Thyroid gland (tissue), 4 donors: Measurements from ENCODE around the gene SND1. TPM values are rescaled to one million over a fixed set of nuclear protein-coding genes. Genes with fewer than 3 reads are reported as not detected.

Source experiments
- DNase-seq, 2 donors: peaks; one replicate each; pipeline ENCODE4 v3.0.0-alpha.2; 2019
- H3K27ac ChIP-seq, 3 donors: fragments of 200-600 bp; sonication (generic); 1 replicate in 2 of 3; 2 replicates in 1 of 3; pipeline ENCODE4 v1.5.1; 2016 to 2019; ENCODE audit warnings: mild to moderate bottlenecking in 1 of 3, moderate library complexity in 1 of 3
- H3K27me3 ChIP-seq: fragments of 200-600 bp; sonication (generic); one replicate; pipeline ENCODE4 v1.5.1; 2019
- H3K36me3 ChIP-seq, 2 donors: fragments of 200-600 bp; sonication (generic); one replicate each; pipeline ENCODE4 v1.5.1; 2016 to 2019
- H3K4me1 ChIP-seq, 2 donors: fragments of 200-600 bp; sonication (generic); one replicate each; pipeline ENCODE4 v1.5.1; 2017 to 2019
- H3K4me3 ChIP-seq, 3 donors: fragments of 200-600 bp; sonication (generic); replicated peaks in 1 of 3; 1 replicate in 2 of 3; 2 replicates in 1 of 3; pipeline ENCODE4 v1.5.1; 2016; ENCODE audit warnings: mild to moderate bottlenecking in 1 of 3
- H3K9me3 ChIP-seq: fragments of 200-600 bp; sonication (generic); one replicate; pipeline ENCODE4 v1.5.1; 2017
- POLR2A ChIP-seq, 2 donors: fragments of 450-650 bp; IDR thresholded peaks; one replicate each; pipeline ENCODE4 v1.6.1; 2017; ENCODE audit warnings: antibody characterized with exemption in 2 of 2, mild to moderate bottlenecking in 2 of 2, moderate library complexity in 1 of 2
- WGBS, 2 donors: methylation state at CpG; one replicate each; pipeline ENCODE4 v1.1.5; 2017; 5-methylcytosine and 5-hydroxymethylcytosine counted together
- intact Hi-C: fragments of 100-400 bp; cut with DNase I; formaldehyde crosslinking; loops from one replicate; pipeline ENCODE4 v1.15.1; 2023
- total RNA-seq, 4 donors: library from RNA; depleted of rRNA; stranded (reverse); fragments of >200 nt; gene quantifications; one replicate each; pipeline ENCODE4 v1.2.3, GENCODE V29; 2016
- TF ChIP-seq, protein P1 (sequence below), 6 experiments: fragments of 200-600 bp in 3 of 6; fragments of 450-650 bp in 3 of 6; sonication (generic) in 3 of 6; IDR thresholded peaks; one replicate each; pipeline ENCODE4 v1.5.1; 2016 to 2019; ENCODE audit warnings: antibody characterized with exemption in 6 of 6, mild to moderate bottlenecking in 2 of 6, inconsistent platforms in 1 of 6, moderate library complexity in 1 of 6

Gene SND1
- total RNA-seq, 4 donors from 2014 or later: 126 to 167 (median 144) TPM

DNA sequence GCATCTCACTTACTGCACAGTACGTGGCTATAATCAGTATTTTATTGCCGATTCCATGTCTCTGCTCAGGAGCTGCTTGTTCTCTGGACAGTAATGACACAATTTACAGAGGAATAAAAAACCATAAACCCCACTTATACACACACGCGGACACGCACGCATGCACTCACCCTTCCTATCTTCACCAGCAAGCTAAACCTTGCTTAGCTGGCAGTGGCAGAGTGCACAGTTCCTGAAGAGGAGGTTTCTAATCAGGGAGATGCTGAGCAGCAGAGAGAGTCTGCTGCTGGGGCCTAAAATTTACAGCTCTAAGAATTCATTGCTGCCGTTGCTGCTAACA is 66.3 kb downstream of the SND1 start:
- peaks cover 14 to 20% of the 10 kb centered on the region in 2 donors for H3K36me3 ChIP-seq
- no peak overlapping the region for H3K4me3 ChIP-seq
- TF ChIP-seq, protein P1, sequence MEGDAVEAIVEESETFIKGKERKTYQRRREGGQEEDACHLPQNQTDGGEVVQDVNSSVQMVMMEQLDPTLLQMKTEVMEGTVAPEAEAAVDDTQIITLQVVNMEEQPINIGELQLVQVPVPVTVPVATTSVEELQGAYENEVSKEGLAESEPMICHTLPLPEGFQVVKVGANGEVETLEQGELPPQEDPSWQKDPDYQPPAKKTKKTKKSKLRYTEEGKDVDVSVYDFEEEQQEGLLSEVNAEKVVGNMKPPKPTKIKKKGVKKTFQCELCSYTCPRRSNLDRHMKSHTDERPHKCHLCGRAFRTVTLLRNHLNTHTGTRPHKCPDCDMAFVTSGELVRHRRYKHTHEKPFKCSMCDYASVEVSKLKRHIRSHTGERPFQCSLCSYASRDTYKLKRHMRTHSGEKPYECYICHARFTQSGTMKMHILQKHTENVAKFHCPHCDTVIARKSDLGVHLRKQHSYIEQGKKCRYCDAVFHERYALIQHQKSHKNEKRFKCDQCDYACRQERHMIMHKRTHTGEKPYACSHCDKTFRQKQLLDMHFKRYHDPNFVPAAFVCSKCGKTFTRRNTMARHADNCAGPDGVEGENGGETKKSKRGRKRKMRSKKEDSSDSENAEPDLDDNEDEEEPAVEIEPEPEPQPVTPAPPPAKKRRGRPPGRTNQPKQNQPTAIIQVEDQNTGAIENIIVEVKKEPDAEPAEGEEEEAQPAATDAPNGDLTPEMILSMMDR (IDR thresholded peaks at IDR 0.05): no peak
- TF ChIP-seq POLR2A (IDR thresholded peaks at IDR 0.05): no peak
- peaks cover 3 to 4% of the 10 kb centered on the region in 2 donors for H3K4me1 ChIP-seq
- H3K9me3 ChIP-seq: no peaks in the 10 kb centered on the region
- no peaks in the 10 kb centered on the region for H3K27me3 ChIP-seq
- DNase-seq: no peak
- no peak overlapping the region for H3K27ac ChIP-seq
- intact Hi-C loops: no loop called here
- WGBS, 2 donors: 97 to 99% methylated on average over 7 of the region's 7 CpGs

DNA sequence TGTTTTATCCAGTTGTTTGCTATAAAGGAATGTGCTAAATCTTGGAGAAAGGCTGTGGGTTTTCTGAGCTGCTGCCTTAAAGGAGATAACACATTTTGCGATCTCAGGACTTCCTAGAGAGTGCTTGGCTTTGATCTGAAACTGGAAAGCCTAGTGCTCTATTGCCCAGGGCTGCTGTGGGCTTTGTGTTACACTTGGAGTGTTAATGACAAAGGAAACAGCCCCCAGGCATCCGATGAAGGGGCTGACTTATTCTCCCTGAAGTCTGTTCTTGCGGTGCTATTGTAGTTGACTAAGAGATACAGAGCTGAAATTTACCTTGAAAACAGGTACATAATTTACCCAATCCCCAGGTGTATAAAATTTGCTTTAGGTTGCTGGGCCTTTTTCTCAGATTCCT is 74.5 kb downstream of the SND1 start:
- H3K4me1 ChIP-seq: no peaks in the 10 kb centered on the region
- no peak for DNase-seq
- 76% methylated on average over 3 of the region's 3 CpGs for WGBS, 2 donors
- no peaks in the 10 kb centered on the region for H3K27me3 ChIP-seq
- H3K9me3 ChIP-seq: no peaks in the 10 kb centered on the region
- TF ChIP-seq, protein P1 (IDR thresholded peaks at IDR 0.05): no peak
- no peak for TF ChIP-seq POLR2A (IDR thresholded peaks at IDR 0.05)
- H3K36me3 ChIP-seq: peaks cover 11 to 19% of the 10 kb centered on the region in 2 donors
- no peak overlapping the region for H3K27ac ChIP-seq
- intact Hi-C loops: no loop called here
- H3K4me3 ChIP-seq: no peak overlapping the region

DNA sequence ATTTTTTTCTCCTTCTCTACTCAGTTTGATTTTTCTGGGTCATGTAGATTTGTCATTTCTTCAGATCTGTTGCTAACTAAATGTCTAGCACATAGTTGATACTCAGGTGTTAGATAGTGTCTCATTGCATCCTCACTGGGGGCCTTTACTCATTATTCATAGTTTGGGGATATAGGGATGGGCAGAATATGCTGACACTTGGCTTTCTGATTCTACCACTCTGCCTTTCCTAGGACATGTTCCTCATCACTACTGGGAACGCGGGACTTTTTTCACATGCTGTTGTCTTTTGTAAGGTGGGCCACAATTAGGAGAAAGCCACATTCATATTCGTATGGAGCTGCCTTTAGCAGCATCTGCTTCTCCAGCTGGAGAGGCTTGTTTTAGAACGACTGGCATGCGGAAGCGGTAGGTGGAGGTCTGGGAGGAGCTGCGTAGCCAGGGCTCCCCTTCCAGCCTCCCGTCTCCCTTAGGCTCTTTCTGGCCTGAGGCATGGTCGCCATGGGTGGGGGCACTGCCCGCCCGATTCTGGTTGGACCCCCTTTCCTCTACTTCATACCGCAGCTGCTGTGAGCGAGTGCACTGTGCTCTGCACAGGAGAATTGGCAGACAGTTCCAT is 78.8 kb downstream of the SND1 start:
- H3K27ac ChIP-seq: no peak overlapping the region
- no peak for DNase-seq
- peaks cover 4 to 6% of the 10 kb centered on the region in 2 donors for H3K36me3 ChIP-seq
- intact Hi-C loops: no loop called here
- TF ChIP-seq POLR2A (IDR thresholded peaks at IDR 0.05): no peak
- TF ChIP-seq, protein P1 (IDR thresholded peaks at IDR 0.05): no peak
- 90 to 94% methylated on average over 13 of the region's 13 CpGs for WGBS, 2 donors
- H3K9me3 ChIP-seq: no peaks in the 10 kb centered on the region
- H3K4me1 ChIP-seq: no peaks in the 10 kb centered on the region
- H3K27me3 ChIP-seq: no peaks in the 10 kb centered on the region
- H3K4me3 ChIP-seq: no peak overlapping the region

DNA sequence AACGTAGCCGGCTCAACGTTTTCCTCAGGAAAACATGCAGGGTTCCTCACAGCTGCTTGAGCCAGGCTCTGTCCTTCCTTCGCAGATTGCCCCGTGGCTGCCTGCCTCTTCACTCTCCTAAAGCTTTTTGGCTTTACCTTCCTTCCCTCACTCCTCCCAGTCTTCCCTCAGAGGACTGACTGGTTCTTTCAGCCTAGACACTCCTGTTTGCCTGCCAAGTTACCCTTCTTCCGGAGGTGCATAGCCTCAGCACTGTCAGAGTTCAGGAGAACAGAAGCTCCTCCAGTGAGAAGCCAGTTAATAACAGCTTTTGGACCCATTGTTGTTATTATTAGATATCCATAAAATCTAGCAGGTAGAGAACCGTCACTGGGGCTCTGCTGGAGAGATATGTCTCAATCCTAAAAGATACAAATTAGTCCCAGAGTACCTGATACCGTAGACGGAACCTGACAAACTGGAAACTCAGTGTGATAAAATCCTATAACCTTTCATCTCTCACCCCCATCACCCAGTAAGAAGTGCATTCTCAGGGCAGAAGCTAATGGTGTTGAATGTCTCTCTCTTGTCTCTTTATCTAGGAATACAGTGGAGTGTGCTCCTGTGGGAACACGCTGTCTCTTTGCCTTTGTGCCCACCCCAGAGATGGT is 79.6 kb downstream of the SND1 start:
- DNase-seq: no peak
- Histone ChIP-seq H3K36me3 (peaks cover 4 to 6% of the 10 kb centered on the region in 2 donors), H3K4me3 (no peak overlapping the region), H3K4me1 (no peaks in the 10 kb centered on the region), H3K27ac (no peak overlapping the region), H3K27me3 (no peaks in the 10 kb centered on the region), H3K9me3 (no peaks in the 10 kb centered on the region)
- 87 to 90% methylated on average over 10 of the region's 10 CpGs for WGBS, 2 donors
- intact Hi-C loops: no loop called here
- TF ChIP-seq, protein P1 (IDR thresholded peaks at IDR 0.05): no peak
- TF ChIP-seq POLR2A (IDR thresholded peaks at IDR 0.05): no peak

DNA sequence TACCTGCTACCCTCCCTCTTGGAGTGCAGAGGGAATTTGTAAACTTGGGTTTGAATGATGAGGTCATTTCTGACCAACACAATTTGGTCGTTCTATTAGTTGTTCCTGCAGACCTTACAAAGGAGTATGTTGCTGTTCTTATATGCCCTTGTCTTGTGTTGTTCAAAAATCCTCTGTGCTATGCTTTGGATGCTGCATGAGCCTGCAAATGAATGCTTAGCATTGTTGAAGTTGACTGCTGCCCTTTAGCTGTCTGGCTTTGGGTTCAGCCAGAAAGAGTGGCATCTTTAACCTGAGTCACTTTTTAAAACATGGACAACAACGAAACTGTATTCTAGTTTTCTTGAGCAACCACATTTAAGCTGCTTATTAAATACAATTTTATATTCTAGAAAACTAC is 80.3 kb downstream of the SND1 start:
- no peak overlapping the region for H3K27ac ChIP-seq
- H3K27me3 ChIP-seq: no peaks in the 10 kb centered on the region
- TF ChIP-seq, protein P1 (IDR thresholded peaks at IDR 0.05): no peak
- no peak for TF ChIP-seq POLR2A (IDR thresholded peaks at IDR 0.05)
- no peak for DNase-seq
- H3K9me3 ChIP-seq: no peaks in the 10 kb centered on the region
- WGBS, 2 donors: 91 to 99% methylated on average over 2 of the region's 2 CpGs
- intact Hi-C loops: no loop called here
- no peak overlapping the region for H3K4me3 ChIP-seq
- H3K4me1 ChIP-seq: no peaks in the 10 kb centered on the region
- H3K36me3 ChIP-seq: peaks cover 4 to 6% of the 10 kb centered on the region in 2 donors
